ENCODE results near the gene CLHC1. TPM values are rescaled to one million over a fixed set of nuclear protein-coding genes. Genes with fewer than 3 reads are reported as not detected.
A peak's percentile ranks its signal among the peaks of the same experiment; 100 is the strongest.

CLHC1 gene
- total RNA-seq, 1 experiment from 2014 or later: 10.4 TPM

- CTCF ChIA-PET: interaction anchor here (0.6 kb wide), 2 partner anchors 13 to 172 kb away, joined by 3 to 5 read pairs; no protein-coding TSS in a partner anchor
- intact Hi-C loops (cut with micrococcal nuclease; ENCODE audit: unreplicated experiment): no loop called here
- H3K4me3 Mint-ChIP-seq (ENCODE audit: low read depth, unreplicated experiment): no peak overlapping the region
- no peaks in the 10 kb centered on the region for H3K9me3 Mint-ChIP-seq (ENCODE audit: low read depth, unreplicated experiment)
- no peaks in the 10 kb centered on the region for H3K27me3 Mint-ChIP-seq (ENCODE audit: unreplicated experiment)
- TF ChIP-seq CTCF (IDR thresholded peaks at IDR 0.05; ENCODE audit: unreplicated experiment): no peak
- no peaks in the 10 kb centered on the region for H3K36me3 Mint-ChIP-seq (ENCODE audit: insufficient read depth, unreplicated experiment)
- no peak for DNase-seq
- no TSS peak for BruUV-seq (replicated peaks)
- H3K4me1 Mint-ChIP-seq (ENCODE audit: low read depth, unreplicated experiment): peaks cover 54% of the 10 kb centered on the region
- no peak overlapping the region for H3K27ac Mint-ChIP-seq (ENCODE audit: unreplicated experiment)
These were observed 74.6 kb downstream of the CLHC1 start for GRCh38 chr2:55157474-55157884.

GRCh38 chr2:55156984-55157383, 75.1 kb downstream of the CLHC1 start:
- no TSS peak for BruUV-seq (replicated peaks)
- no peak overlapping the region for H3K4me3 Mint-ChIP-seq (ENCODE audit: low read depth, unreplicated experiment)
- H3K4me1 Mint-ChIP-seq (ENCODE audit: low read depth, unreplicated experiment): peaks cover 49% of the 10 kb centered on the region
- H3K9me3 Mint-ChIP-seq (ENCODE audit: low read depth, unreplicated experiment): no peaks in the 10 kb centered on the region
- no peak overlapping the region for H3K27ac Mint-ChIP-seq (ENCODE audit: unreplicated experiment)
- TF ChIP-seq CTCF (IDR thresholded peaks at IDR 0.05; ENCODE audit: unreplicated experiment): no peak
- CTCF ChIA-PET: no interaction called here
- no peaks in the 10 kb centered on the region for H3K27me3 Mint-ChIP-seq (ENCODE audit: unreplicated experiment)
- H3K36me3 Mint-ChIP-seq (ENCODE audit: insufficient read depth, unreplicated experiment): no peaks in the 10 kb centered on the region
- no peak for DNase-seq
- intact Hi-C loops (cut with micrococcal nuclease; ENCODE audit: unreplicated experiment): no loop called here

GRCh38 chr2:55156326-55156725, 75.8 kb downstream of the CLHC1 start:
- Mint-ChIP-seq H3K9me3 (ENCODE audit: low read depth, unreplicated experiment) (no peaks in the 10 kb centered on the region), H3K36me3 (ENCODE audit: insufficient read depth, unreplicated experiment) (no peaks in the 10 kb centered on the region), H3K27ac (ENCODE audit: unreplicated experiment) (peak overlapping the region; percentile 25), H3K4me3 (ENCODE audit: low read depth, unreplicated experiment) (no peak overlapping the region), H3K27me3 (ENCODE audit: unreplicated experiment) (no peaks in the 10 kb centered on the region), H3K4me1 (ENCODE audit: low read depth, unreplicated experiment) (peaks cover 46% of the 10 kb centered on the region)
- CTCF ChIA-PET: interaction anchor here (1.3 kb wide), 1 partner anchor 19 kb away, joined by 5 read pairs; no protein-coding TSS in a partner anchor
- no peak for DNase-seq
- intact Hi-C loops (cut with micrococcal nuclease; ENCODE audit: unreplicated experiment): no loop called here
- TF ChIP-seq CTCF (IDR thresholded peaks at IDR 0.05; ENCODE audit: unreplicated experiment): no peak
- no TSS peak for BruUV-seq (replicated peaks)

GRCh38 chr2:55155764-55156281, 76.3 kb downstream of the CLHC1 start:
- DNase-seq: no peak
- Mint-ChIP-seq H3K4me1 (ENCODE audit: low read depth, unreplicated experiment) (peaks cover 46% of the 10 kb centered on the region), H3K9me3 (ENCODE audit: low read depth, unreplicated experiment) (no peaks in the 10 kb centered on the region), H3K27me3 (ENCODE audit: unreplicated experiment) (no peaks in the 10 kb centered on the region), H3K4me3 (ENCODE audit: low read depth, unreplicated experiment) (no peak overlapping the region), H3K27ac (ENCODE audit: unreplicated experiment) (peak overlapping the region; percentile 25), H3K36me3 (ENCODE audit: insufficient read depth, unreplicated experiment) (no peaks in the 10 kb centered on the region)
- intact Hi-C loops (cut with micrococcal nuclease; ENCODE audit: unreplicated experiment): no loop called here
- no TSS peak for BruUV-seq (replicated peaks)
- CTCF ChIA-PET: interaction anchor here (0.5 to 1.3 kb wide), 2 partner anchors 16 to 19 kb away, joined by 4 to 5 read pairs; no protein-coding TSS in a partner anchor
- no peak for TF ChIP-seq CTCF (IDR thresholded peaks at IDR 0.05; ENCODE audit: unreplicated experiment)

Data from Calu3 (cell line).